Measurements from ENCODE around the gene MFSD6.

- TF ChIP-seq MAX (IDR thresholded peaks at IDR 0.05): no peak
- no peak for TF ChIP-seq CREB1 (IDR thresholded peaks at IDR 0.05)
- TF ChIP-seq, protein P1, sequence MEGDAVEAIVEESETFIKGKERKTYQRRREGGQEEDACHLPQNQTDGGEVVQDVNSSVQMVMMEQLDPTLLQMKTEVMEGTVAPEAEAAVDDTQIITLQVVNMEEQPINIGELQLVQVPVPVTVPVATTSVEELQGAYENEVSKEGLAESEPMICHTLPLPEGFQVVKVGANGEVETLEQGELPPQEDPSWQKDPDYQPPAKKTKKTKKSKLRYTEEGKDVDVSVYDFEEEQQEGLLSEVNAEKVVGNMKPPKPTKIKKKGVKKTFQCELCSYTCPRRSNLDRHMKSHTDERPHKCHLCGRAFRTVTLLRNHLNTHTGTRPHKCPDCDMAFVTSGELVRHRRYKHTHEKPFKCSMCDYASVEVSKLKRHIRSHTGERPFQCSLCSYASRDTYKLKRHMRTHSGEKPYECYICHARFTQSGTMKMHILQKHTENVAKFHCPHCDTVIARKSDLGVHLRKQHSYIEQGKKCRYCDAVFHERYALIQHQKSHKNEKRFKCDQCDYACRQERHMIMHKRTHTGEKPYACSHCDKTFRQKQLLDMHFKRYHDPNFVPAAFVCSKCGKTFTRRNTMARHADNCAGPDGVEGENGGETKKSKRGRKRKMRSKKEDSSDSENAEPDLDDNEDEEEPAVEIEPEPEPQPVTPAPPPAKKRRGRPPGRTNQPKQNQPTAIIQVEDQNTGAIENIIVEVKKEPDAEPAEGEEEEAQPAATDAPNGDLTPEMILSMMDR (IDR thresholded peaks at IDR 0.05; ENCODE audit: control extremely low read depth in 1 of 3, insufficient read depth in 1 of 3, low read depth in 1 of 3, low read length in 3 of 3): peak in 2 of 3 experiments; percentile 24 to 45; a peak in 2 of 4 replicates
- no peak for TF ChIP-seq POLR2A (IDR thresholded peaks at IDR 0.05; ENCODE audit: control extremely low read depth in 1 of 2, low read depth in 2 of 2, low read length in 2 of 2)
- no peak for TF ChIP-seq BACH1 (IDR thresholded peaks at IDR 0.05; ENCODE audit: low read length)
- TF ChIP-seq GTF2F1 (IDR thresholded peaks at IDR 0.05; ENCODE audit: borderline replicate concordance, low read depth, low read length): no peak
- no peak for TF ChIP-seq POLR2AphosphoS5 (IDR thresholded peaks at IDR 0.05; ENCODE audit: low read depth, low read length)
- TF ChIP-seq, protein P2, sequence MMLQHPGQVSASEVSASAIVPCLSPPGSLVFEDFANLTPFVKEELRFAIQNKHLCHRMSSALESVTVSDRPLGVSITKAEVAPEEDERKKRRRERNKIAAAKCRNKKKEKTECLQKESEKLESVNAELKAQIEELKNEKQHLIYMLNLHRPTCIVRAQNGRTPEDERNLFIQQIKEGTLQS (IDR thresholded peaks at IDR 0.05; ENCODE audit: insufficient read depth, low read depth, low read length): no peak
These were observed 102.9 kb downstream of the MFSD6 start for GRCh38 chr2:190511104-190511503.
